GM19043 (cell line): Measurements from ENCODE around the gene TWIST2.

ENCODE experiments used
- ATAC-seq: cut with Tn5 transposase; IDR thresholded peaks from one replicate; pipeline ENCODE4 v1.9.1; 2021; ENCODE audit warnings: low read depth; ENCODE audit not compliant: unreplicated experiment

The TWIST2 gene

GRCh38 chr2:238948765-238949641 lies 101.1 kb downstream of the TWIST2 start:
- ATAC-seq = no peak

GRCh38 chr2:238949710-238950345 lies 101.9 kb downstream of the TWIST2 start:
- ATAC-seq = no peak

- no peak for ATAC-seq
Measured at GRCh38 chr2:238950551-238950950, 102.7 kb downstream of the TWIST2 start.

GRCh38 chr2:238952261-238952919 lies 104.5 kb downstream of the TWIST2 start:
- ATAC-seq = no peak

GRCh38 chr2:238954841-238955591 lies 107.1 kb downstream of the TWIST2 start:
- ATAC-seq = no peak

GRCh38 chr2:238955648-238956531 lies 108.0 kb downstream of the TWIST2 start:
- no peak for ATAC-seq

- no peak for ATAC-seq
Measured at GRCh38 chr2:238956676-238957075, 108.8 kb downstream of the TWIST2 start.
